ENCODE results near the gene ZNF672. TPM values are rescaled to one million over a fixed set of nuclear protein-coding genes. Genes with fewer than 3 reads are reported as not detected.

The ZNF672 gene
- total and polyA plus RNA-seq, 2 of the 13 experiments (the other 11 are each of a cell fraction or from before 2014, with no cell fraction given) = 17.2 to 22.9 TPM

DNA sequence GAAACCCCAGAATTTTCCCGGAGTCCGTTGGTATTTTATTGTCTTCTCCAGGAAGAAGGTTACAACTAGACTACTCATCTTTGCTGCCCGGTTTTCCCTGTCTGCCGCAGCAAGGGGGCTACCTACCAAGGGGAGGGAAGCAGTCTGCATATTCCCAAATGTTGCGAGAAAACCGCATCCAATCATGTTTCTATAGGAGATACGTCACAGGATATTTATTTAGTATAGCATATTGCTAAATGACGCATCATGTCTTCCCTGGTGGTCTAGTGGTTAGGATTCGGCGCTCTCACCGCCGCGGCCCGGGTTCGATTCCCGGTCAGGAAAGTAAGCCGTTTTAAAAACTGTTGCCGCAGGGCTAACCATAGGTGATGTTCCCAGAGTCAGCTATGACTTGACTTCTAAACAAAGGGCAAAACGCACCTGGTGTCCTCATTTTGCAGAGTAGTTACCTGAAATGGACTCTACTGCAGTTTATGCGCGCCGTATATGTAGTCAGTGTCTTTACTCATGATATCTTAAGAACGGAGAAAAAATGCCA lies 36.0 kb downstream of the ZNF672 start (continued):
- TF ChIP-seq, protein P1, sequence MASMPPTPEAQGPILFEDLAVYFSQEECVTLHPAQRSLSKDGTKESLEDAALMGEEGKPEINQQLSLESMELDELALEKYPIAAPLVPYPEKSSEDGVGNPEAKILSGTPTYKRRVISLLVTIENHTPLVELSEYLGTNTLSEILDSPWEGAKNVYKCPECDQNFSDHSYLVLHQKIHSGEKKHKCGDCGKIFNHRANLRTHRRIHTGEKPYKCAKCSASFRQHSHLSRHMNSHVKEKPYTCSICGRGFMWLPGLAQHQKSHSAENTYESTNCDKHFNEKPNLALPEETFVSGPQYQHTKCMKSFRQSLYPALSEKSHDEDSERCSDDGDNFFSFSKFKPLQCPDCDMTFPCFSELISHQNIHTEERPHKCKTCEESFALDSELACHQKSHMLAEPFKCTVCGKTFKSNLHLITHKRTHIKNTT (CRISPR knock-in tag; IDR thresholded peaks at IDR 0.05) = no peak
- TF ChIP-seq NR3C1 (CRISPR knock-in tag; IDR thresholded peaks at IDR 0.05) = no peak
- peak; percentile 80 for TF ChIP-seq FOSL2 (CRISPR knock-in tag; IDR thresholded peaks at IDR 0.05)
- TF ChIP-seq ATAD3A (CRISPR knock-in tag; IDR thresholded peaks at IDR 0.05) = no peak
- TF ChIP-seq, protein P2, sequence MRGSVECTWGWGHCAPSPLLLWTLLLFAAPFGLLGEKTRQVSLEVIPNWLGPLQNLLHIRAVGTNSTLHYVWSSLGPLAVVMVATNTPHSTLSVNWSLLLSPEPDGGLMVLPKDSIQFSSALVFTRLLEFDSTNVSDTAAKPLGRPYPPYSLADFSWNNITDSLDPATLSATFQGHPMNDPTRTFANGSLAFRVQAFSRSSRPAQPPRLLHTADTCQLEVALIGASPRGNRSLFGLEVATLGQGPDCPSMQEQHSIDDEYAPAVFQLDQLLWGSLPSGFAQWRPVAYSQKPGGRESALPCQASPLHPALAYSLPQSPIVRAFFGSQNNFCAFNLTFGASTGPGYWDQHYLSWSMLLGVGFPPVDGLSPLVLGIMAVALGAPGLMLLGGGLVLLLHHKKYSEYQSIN (CRISPR knock-in tag; IDR thresholded peaks at IDR 0.05; ENCODE audit: borderline replicate concordance) = no peak
- TF ChIP-seq, protein P3, sequence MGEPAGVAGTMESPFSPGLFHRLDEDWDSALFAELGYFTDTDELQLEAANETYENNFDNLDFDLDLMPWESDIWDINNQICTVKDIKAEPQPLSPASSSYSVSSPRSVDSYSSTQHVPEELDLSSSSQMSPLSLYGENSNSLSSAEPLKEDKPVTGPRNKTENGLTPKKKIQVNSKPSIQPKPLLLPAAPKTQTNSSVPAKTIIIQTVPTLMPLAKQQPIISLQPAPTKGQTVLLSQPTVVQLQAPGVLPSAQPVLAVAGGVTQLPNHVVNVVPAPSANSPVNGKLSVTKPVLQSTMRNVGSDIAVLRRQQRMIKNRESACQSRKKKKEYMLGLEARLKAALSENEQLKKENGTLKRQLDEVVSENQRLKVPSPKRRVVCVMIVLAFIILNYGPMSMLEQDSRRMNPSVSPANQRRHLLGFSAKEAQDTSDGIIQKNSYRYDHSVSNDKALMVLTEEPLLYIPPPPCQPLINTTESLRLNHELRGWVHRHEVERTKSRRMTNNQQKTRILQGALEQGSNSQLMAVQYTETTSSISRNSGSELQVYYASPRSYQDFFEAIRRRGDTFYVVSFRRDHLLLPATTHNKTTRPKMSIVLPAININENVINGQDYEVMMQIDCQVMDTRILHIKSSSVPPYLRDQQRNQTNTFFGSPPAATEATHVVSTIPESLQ (CRISPR knock-in tag; conservative IDR thresholded peaks at IDR 0.05) = no peak
- TF ChIP-seq, protein P4, sequence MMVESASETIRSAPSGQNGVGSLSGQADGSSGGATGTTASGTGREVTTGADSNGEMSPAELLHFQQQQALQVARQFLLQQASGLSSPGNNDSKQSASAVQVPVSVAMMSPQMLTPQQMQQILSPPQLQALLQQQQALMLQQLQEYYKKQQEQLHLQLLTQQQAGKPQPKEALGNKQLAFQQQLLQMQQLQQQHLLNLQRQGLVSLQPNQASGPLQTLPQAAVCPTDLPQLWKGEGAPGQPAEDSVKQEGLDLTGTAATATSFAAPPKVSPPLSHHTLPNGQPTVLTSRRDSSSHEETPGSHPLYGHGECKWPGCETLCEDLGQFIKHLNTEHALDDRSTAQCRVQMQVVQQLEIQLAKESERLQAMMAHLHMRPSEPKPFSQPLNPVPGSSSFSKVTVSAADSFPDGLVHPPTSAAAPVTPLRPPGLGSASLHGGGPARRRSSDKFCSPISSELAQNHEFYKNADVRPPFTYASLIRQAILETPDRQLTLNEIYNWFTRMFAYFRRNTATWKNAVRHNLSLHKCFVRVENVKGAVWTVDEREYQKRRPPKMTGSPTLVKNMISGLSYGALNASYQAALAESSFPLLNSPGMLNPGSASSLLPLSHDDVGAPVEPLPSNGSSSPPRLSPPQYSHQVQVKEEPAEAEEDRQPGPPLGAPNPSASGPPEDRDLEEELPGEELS (CRISPR knock-in tag; IDR thresholded peaks at IDR 0.05) = no peak; the same call in 1 of the 2 replicates
- no peak for TF ChIP-seq ZNF33B (CRISPR knock-in tag; IDR thresholded peaks at IDR 0.05)
- TF ChIP-seq, protein P5, sequence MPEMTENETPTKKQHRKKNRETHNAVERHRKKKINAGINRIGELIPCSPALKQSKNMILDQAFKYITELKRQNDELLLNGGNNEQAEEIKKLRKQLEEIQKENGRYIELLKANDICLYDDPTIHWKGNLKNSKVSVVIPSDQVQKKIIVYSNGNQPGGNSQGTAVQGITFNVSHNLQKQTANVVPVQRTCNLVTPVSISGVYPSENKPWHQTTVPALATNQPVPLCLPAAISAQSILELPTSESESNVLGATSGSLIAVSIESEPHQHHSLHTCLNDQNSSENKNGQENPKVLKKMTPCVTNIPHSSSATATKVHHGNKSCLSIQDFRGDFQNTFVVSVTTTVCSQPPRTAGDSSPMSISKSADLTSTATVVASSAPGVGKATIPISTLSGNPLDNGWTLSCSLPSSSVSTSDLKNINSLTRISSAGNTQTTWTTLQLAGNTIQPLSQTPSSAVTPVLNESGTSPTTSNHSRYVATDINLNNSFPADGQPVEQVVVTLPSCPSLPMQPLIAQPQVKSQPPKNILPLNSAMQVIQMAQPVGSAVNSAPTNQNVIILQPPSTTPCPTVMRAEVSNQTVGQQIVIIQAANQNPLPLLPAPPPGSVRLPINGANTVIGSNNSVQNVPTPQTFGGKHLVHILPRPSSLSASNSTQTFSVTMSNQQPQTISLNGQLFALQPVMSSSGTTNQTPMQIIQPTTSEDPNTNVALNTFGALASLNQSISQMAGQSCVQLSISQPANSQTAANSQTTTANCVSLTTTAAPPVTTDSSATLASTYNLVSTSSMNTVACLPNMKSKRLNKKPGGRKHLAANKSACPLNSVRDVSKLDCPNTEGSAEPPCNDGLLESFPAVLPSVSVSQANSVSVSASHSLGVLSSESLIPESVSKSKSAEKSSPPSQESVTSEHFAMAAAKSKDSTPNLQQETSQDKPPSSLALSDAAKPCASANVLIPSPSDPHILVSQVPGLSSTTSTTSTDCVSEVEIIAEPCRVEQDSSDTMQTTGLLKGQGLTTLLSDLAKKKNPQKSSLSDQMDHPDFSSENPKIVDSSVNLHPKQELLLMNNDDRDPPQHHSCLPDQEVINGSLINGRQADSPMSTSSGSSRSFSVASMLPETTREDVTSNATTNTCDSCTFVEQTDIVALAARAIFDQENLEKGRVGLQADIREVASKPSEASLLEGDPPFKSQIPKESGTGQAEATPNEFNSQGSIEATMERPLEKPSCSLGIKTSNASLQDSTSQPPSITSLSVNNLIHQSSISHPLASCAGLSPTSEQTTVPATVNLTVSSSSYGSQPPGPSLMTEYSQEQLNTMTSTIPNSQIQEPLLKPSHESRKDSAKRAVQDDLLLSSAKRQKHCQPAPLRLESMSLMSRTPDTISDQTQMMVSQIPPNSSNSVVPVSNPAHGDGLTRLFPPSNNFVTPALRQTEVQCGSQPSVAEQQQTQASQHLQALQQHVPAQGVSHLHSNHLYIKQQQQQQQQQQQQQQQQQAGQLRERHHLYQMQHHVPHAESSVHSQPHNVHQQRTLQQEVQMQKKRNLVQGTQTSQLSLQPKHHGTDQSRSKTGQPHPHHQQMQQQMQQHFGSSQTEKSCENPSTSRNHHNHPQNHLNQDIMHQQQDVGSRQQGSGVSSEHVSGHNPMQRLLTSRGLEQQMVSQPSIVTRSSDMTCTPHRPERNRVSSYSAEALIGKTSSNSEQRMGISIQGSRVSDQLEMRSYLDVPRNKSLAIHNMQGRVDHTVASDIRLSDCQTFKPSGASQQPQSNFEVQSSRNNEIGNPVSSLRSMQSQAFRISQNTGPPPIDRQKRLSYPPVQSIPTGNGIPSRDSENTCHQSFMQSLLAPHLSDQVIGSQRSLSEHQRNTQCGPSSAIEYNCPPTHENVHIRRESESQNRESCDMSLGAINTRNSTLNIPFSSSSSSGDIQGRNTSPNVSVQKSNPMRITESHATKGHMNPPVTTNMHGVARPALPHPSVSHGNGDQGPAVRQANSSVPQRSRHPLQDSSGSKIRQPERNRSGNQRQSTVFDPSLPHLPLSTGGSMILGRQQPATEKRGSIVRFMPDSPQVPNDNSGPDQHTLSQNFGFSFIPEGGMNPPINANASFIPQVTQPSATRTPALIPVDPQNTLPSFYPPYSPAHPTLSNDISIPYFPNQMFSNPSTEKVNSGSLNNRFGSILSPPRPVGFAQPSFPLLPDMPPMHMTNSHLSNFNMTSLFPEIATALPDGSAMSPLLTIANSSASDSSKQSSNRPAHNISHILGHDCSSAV (CRISPR knock-in tag; IDR thresholded peaks at IDR 0.05; ENCODE audit: borderline replicate concordance) = no peak
- peak; percentile 73; the same call in 1 of the 2 replicates for TF ChIP-seq ZNF674 (CRISPR knock-in tag; IDR thresholded peaks at IDR 0.05; ENCODE audit: low read depth)
- TF ChIP-seq, protein P6, sequence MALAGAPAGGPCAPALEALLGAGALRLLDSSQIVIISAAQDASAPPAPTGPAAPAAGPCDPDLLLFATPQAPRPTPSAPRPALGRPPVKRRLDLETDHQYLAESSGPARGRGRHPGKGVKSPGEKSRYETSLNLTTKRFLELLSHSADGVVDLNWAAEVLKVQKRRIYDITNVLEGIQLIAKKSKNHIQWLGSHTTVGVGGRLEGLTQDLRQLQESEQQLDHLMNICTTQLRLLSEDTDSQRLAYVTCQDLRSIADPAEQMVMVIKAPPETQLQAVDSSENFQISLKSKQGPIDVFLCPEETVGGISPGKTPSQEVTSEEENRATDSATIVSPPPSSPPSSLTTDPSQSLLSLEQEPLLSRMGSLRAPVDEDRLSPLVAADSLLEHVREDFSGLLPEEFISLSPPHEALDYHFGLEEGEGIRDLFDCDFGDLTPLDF (CRISPR knock-in tag; IDR thresholded peaks at IDR 0.05) = peak; percentile 62; the same call in 1 of the 2 replicates
- 0 out of 2 replicates have a peak, but pooled peaks have one; percentile 2 for TF ChIP-seq YEATS2 (CRISPR knock-in tag; IDR thresholded peaks at IDR 0.05; ENCODE audit: borderline replicate concordance)
- TF ChIP-seq ZNF670 (CRISPR knock-in tag; IDR thresholded peaks at IDR 0.05; ENCODE audit: borderline replicate concordance) = no peak

All from HepG2 (cell line).